GM18511 (cell line): ENCODE results near the gene KATNAL2.
"Not testable (repeated sequence)": the region's sequence is repeated elsewhere in the genome, so short reads cannot be mapped to it uniquely, and the experiment has no call there.

ENCODE experiments used
- ATAC-seq: cut with Tn5 transposase; IDR thresholded peaks from one replicate; pipeline ENCODE4 v1.9.1; 2021; ENCODE audit warnings: mild to moderate bottlenecking, moderate library complexity; ENCODE audit not compliant: unreplicated experiment

Gene KATNAL2

GRCh38 chr18:47032945-47033344 is 115.5 kb downstream of the KATNAL2 start:
- ATAC-seq: no peak

GRCh38 chr18:47034591-47034990 is 117.2 kb downstream of the KATNAL2 start:
- not testable (repeated sequence) for ATAC-seq

GRCh38 chr18:47035156-47035671 is 117.8 kb downstream of the KATNAL2 start, which contains the start of gene ELOA2:
Gene ELOA2, minus strand, starts transcription at chr18:47035621. Its CDS starts 357 bp downstream, at chr18:47035264.
- ATAC-seq: no peak

- ATAC-seq: no peak
Measured at GRCh38 chr18:47036298-47036874, 119.0 kb downstream of the KATNAL2 start.

GRCh38 chr18:47036927-47037578 is 119.7 kb downstream of the KATNAL2 start:
- peak; percentile 74 for ATAC-seq

GRCh38 chr18:47040982-47041381 is 123.6 kb downstream of the KATNAL2 start:
- ATAC-seq: no peak

GRCh38 chr18:47050468-47050867 is 133.1 kb downstream of the KATNAL2 start:
- ATAC-seq: no peak

GRCh38 chr18:47054369-47054768 is 137.0 kb downstream of the KATNAL2 start:
- ATAC-seq: no peak

GRCh38 chr18:47062471-47062870 is 145.1 kb downstream of the KATNAL2 start:
- no peak for ATAC-seq

- no peak for ATAC-seq
Measured at GRCh38 chr18:47063096-47063495, 145.7 kb downstream of the KATNAL2 start.

GRCh38 chr18:47067648-47068047 is 150.2 kb downstream of the KATNAL2 start:
- ATAC-seq: no peak

GRCh38 chr18:47075098-47075883 is 157.9 kb downstream of the KATNAL2 start:
- ATAC-seq: no peak

GRCh38 chr18:47077111-47077510 is 159.7 kb downstream of the KATNAL2 start:
- ATAC-seq: no peak

- no peak for ATAC-seq
Measured at GRCh38 chr18:47080872-47081271, 163.5 kb downstream of the KATNAL2 start.

GRCh38 chr18:47081578-47081977 is 164.2 kb downstream of the KATNAL2 start:
- ATAC-seq: no peak

- ATAC-seq: no peak
Measured at GRCh38 chr18:47087676-47088075, 170.3 kb downstream of the KATNAL2 start.

GRCh38 chr18:47095810-47096209 is 178.4 kb downstream of the KATNAL2 start:
- ATAC-seq: no peak

- ATAC-seq: no peak
Measured at GRCh38 chr18:47100212-47100831, 182.9 kb downstream of the KATNAL2 start.

GRCh38 chr18:47108373-47108772 is 191.0 kb downstream of the KATNAL2 start:
- no peak for ATAC-seq

GRCh38 chr18:47108998-47109405 is 191.6 kb downstream of the KATNAL2 start:
- no peak for ATAC-seq

- no peak for ATAC-seq
Measured at GRCh38 chr18:47109720-47110119, 192.3 kb downstream of the KATNAL2 start.
